PC-3 (cell line): Measurements from ENCODE around the gene MIPOL1.

Source experiments
- CTCF ChIP-seq: fragments of 300-600 bp; sonication (generic); conservative IDR thresholded peaks from 2 replicates; pipeline ENCODE4 v1.5.1; 2017; ENCODE audit warnings: antibody characterized with exemption, low read depth, mild to moderate bottlenecking, low read length
- EZH2 ChIP-seq: fragments of 300-600 bp; sonication (generic); IDR thresholded peaks from one replicate; pipeline ENCODE4 v1.6.1; 2017; ENCODE audit warnings: antibody characterized with exemption, mild to moderate bottlenecking, low read length; ENCODE audit not compliant: unreplicated experiment

- peak; percentile 95 for TF ChIP-seq CTCF
- TF ChIP-seq EZH2: no peak
Observed at GRCh38 chr14:37565550-37565949, 367.8 kb downstream of the MIPOL1 start.
